A549 (cell line): ENCODE results near the gene MKNK1. TPM values are rescaled to one million over a fixed set of nuclear protein-coding genes. Genes with fewer than 3 reads are reported as not detected.
A peak's percentile ranks its signal among the peaks of the same experiment; 100 is the strongest.

ENCODE experiments used
- ATAC-seq, 2 experiments: fragments of 200-7000 bp in 1 of 2; fragments of >200 bp in 1 of 2; cut with Nextera tagmentation in 1 of 2; cut with Tn5 transposase in 1 of 2; 3 replicates each; pipeline versions ENCODE4 v1.8.0 to v1.9.1; 2018 to 2020; ENCODE audit warnings: mild to moderate bottlenecking in 1 of 2, moderate library complexity in 1 of 2
- CTCF ChIA-PET: fragments of 300-600 bp; sonication (Branson Sonifier 250); formaldehyde crosslinking; extraction: SDS; loops from one replicate; lab custom pipeline; 2021; ENCODE audit warnings: antibody characterized with exemption, inconsistent platforms; lab: Yijun Ruan, JAX
- POLR2A ChIA-PET: fragments of 350-600 bp; formaldehyde crosslinking; extraction: SDS; loops from one replicate; lab custom pipeline; 2021; ENCODE audit warnings: antibody characterized with exemption, inconsistent platforms; lab: Yijun Ruan, JAX
- DNase-seq, 2 experiments: peaks; one replicate each; pipeline versions ENCODE4 v3.0.0 to v3.0.0-alpha.2; 2011 to 2016; ENCODE audit warnings: low read depth in 1 of 2, low spot score in 1 of 2
- FAIRE-seq: peaks from 2 replicates; lab custom pipeline; 2011; peaks lifted over from hg19 to GRCh38; lab: Jason Lieb, UNC
- H3K27ac ChIP-seq, 2 experiments: fragments of >200 bp; sonication (Bioruptor Twin); formaldehyde crosslinking; 3 replicates each; pipeline ENCODE4 v1.5.1; 2016 to 2017
- H3K4me1 ChIP-seq: fragments of >200 bp; sonication (Bioruptor Twin); formaldehyde crosslinking; 3 replicates; pipeline ENCODE4 v1.6.1; 2016
- H3K4me2 ChIP-seq: fragments of >200 bp; sonication (Bioruptor Twin); formaldehyde crosslinking; 3 replicates; pipeline ENCODE4 v1.6.1; 2016
- H3K4me3 ChIP-seq: fragments of >200 bp; sonication (Bioruptor Twin); formaldehyde crosslinking; 3 replicates; pipeline ENCODE4 v1.5.1; 2016
- H3K9me3 ChIP-seq: fragments of >200 bp; sonication (Bioruptor Twin); formaldehyde crosslinking; 3 replicates; pipeline ENCODE4 v1.6.1; 2016
- BCL3 ChIP-seq: fragments of >200 bp; sonication (Bioruptor Twin); formaldehyde crosslinking; IDR thresholded peaks from 3 replicates; pipeline ENCODE4 v1.6.1; 2016
- CBX2 ChIP-seq: fragments of 200-600 bp; sonication (generic); IDR thresholded peaks from 2 replicates; pipeline ENCODE4 v1.6.1; 2016; ENCODE audit warnings: low read depth, mild to moderate bottlenecking, borderline replicate concordance
- ESRRA ChIP-seq: fragments of 150-350 bp; IDR thresholded peaks from 2 replicates; pipeline ENCODE4 v1.6.1; 2014; ENCODE audit warnings: mild to moderate bottlenecking, low read length, borderline replicate concordance
- FOSB ChIP-seq: fragments of 250-450 bp; sonication (Bioruptor Pico); IDR thresholded peaks from 2 replicates; pipeline ENCODE4 v1.5.0; 2020; ENCODE audit warnings: mild to moderate bottlenecking, moderate library complexity
- GATA3 ChIP-seq: IDR thresholded peaks from 2 replicates; pipeline ENCODE4 v1.6.1; 2012; ENCODE audit warnings: borderline replicate concordance
- NPAS2 ChIP-seq: fragments of 250-450 bp; sonication (Bioruptor Pico); IDR thresholded peaks from 2 replicates; pipeline ENCODE4 v1.8.0; 2022; ENCODE audit warnings: mild to moderate bottlenecking, moderate library complexity, borderline replicate concordance
- NR3C1 ChIP-seq: fragments of >200 bp; sonication (Bioruptor Twin); formaldehyde crosslinking; IDR thresholded peaks from 3 replicates; pipeline ENCODE4 v1.6.1; 2017
- RARB ChIP-seq: fragments of 250-450 bp; sonication (Bioruptor Pico); IDR thresholded peaks from 2 replicates; pipeline ENCODE4 v1.8.0; 2021; ENCODE audit warnings: mild to moderate bottlenecking, moderate library complexity
- TFCP2L1 ChIP-seq: fragments of 250-450 bp; sonication (Bioruptor Pico); IDR thresholded peaks from 2 replicates; pipeline ENCODE4 v1.5.0; 2021; ENCODE audit warnings: mild to moderate bottlenecking
- WGBS: methylation state at CpG from one replicate; pipeline ENCODE4 v1.1.6; 2017; ENCODE audit errors: missing lambda C conversion rate; 5-methylcytosine and 5-hydroxymethylcytosine counted together
- polyA plus RNA-seq, 4 experiments: library from polyadenylated mRNA; depleted of rRNA in 3 of 4; stranded (reverse); fragments of >200 nt; fragmentation: RNase III in 1 of 4; extraction: RNeasy Plus Mini Kit Qiagen cat#74134 plus additional on column Dnase treatment in 1 of 4; gene quantifications; 2 replicates in 3 of 4; 3 replicates in 1 of 4; pipeline ENCODE4 v1.2.3, GENCODE V29; 2011 to 2017

Gene MKNK1
- polyA plus RNA-seq, 2 of the 4 experiments (the other 2 are of a cell fraction), result 20.8 to 28.4 TPM

- Histone ChIP-seq H3K4me3 (no peak overlapping the region), H3K4me2 (no peak overlapping the region), H3K9me3 (no peaks in the 10 kb centered on the region), H3K27ac (peak overlapping the region in 1 of 2 experiments; percentile 75; a peak in 3 of 6 replicates), H3K4me1 (peaks cover 8% of the 10 kb centered on the region; the same call in 1 of the 3 replicates)
- FAIRE-seq (no peak), DNase-seq (no peak), ATAC-seq (peak; percentile 63 to 77; a peak in 5 of 6 replicates)
- whole genome bisulfite sequencing, result 79% methylated on average over 4 of the region's 5 CpGs
- TF ChIP-seq NPAS2 (CRISPR knock-in tag) (no peak), TFCP2L1 (CRISPR knock-in tag) (no peak), RARB (CRISPR knock-in tag) (no peak), BCL3 (no peak), ESRRA (no peak), CBX2 (no peak), NR3C1 (no peak), GATA3 (no peak), FOSB (no peak)
- ChIA-PET POLR2A (interaction anchor here (1.4 kb wide), 1 partner anchor 14 kb away, joined by 3 read pairs; no protein-coding TSS in a partner anchor), CTCF (interaction anchor here (1.3 to 1.6 kb wide), 2 partner anchors 13 to 19 kb away, joined by 5 read pairs; no protein-coding TSS in a partner anchor)
Measured at GRCh38 chr1:46508757-46509156, 95.3 kb downstream of the MKNK1 start.

Other genes with a start within 250 kb of the MKNK1 start
- 0.66 and 1.2 TPM in 2 replicates for gene FAAH, start 210.0 kb downstream of the MKNK1 start, polyA plus RNA-seq (2011; rRNA removed)
- gene FAAH, start 210.0 kb downstream of the MKNK1 start, polyA plus RNA-seq (2017; fragmentation: RNase III; extraction: RNeasy Plus Mini Kit Qiagen cat#74134 plus additional on column Dnase treatment), result 0.98 to 1.3 TPM (median 1.2 TPM) in 3 replicates
- gene DMBX1, start 114.4 kb downstream of the MKNK1 start, polyA plus RNA-seq (2011; rRNA removed), result 0.40 and 0.44 TPM in 2 replicates
- gene DMBX1, start 114.4 kb downstream of the MKNK1 start, polyA plus RNA-seq (2017; fragmentation: RNase III; extraction: RNeasy Plus Mini Kit Qiagen cat#74134 plus additional on column Dnase treatment), result 1.1 to 2.2 TPM (median 1.7 TPM) in 3 replicates
- not detected in 2 replicates for gene KNCN, start 52.6 kb downstream of the MKNK1 start, polyA plus RNA-seq (2011; rRNA removed)
- gene KNCN, start 52.6 kb downstream of the MKNK1 start, polyA plus RNA-seq (2017; fragmentation: RNase III; extraction: RNeasy Plus Mini Kit Qiagen cat#74134 plus additional on column Dnase treatment), result not detected in 3 replicates
- 2.6 and 3.8 TPM in 2 replicates for gene MOB3C, start 12.5 kb upstream of the MKNK1 start, polyA plus RNA-seq (2011; rRNA removed)
- gene MOB3C, start 12.5 kb upstream of the MKNK1 start, polyA plus RNA-seq (2017; fragmentation: RNase III; extraction: RNeasy Plus Mini Kit Qiagen cat#74134 plus additional on column Dnase treatment), result 2.4 to 2.9 TPM (median 2.7 TPM) in 3 replicates
- gene ATPAF1, start 64.1 kb upstream of the MKNK1 start, polyA plus RNA-seq (2011; rRNA removed), result 63.7 and 74.1 TPM in 2 replicates
- gene ATPAF1, start 64.1 kb upstream of the MKNK1 start, polyA plus RNA-seq (2017; fragmentation: RNase III; extraction: RNeasy Plus Mini Kit Qiagen cat#74134 plus additional on column Dnase treatment), result 28.9 to 33.9 TPM (median 31.7 TPM) in 3 replicates
- gene TEX38, start 67.6 kb upstream of the MKNK1 start, polyA plus RNA-seq (2011; rRNA removed), result 0.12 TPM in 1 of 2 replicates, not detected in the other
- gene TEX38, start 67.6 kb upstream of the MKNK1 start, polyA plus RNA-seq (2017; fragmentation: RNase III; extraction: RNeasy Plus Mini Kit Qiagen cat#74134 plus additional on column Dnase treatment), result not detected in 3 replicates
- gene EFCAB14, start 114.8 kb upstream of the MKNK1 start, polyA plus RNA-seq (2011; rRNA removed), result 41.4 and 42.9 TPM in 2 replicates
- gene EFCAB14, start 114.8 kb upstream of the MKNK1 start, polyA plus RNA-seq (2017; fragmentation: RNase III; extraction: RNeasy Plus Mini Kit Qiagen cat#74134 plus additional on column Dnase treatment), result 16.7 to 18.5 TPM (median 18.0 TPM) in 3 replicates
- not detected in 2 replicates for gene CYP4B1, start 194.8 kb upstream of the MKNK1 start, polyA plus RNA-seq (2011; rRNA removed)
- not detected in 3 replicates for gene CYP4B1, start 194.8 kb upstream of the MKNK1 start, polyA plus RNA-seq (2017; fragmentation: RNase III; extraction: RNeasy Plus Mini Kit Qiagen cat#74134 plus additional on column Dnase treatment)